Stimulated activated CD8-positive, alpha-beta memory T cell treated with anti-CD3 and anti-CD28 coated beads, Interleukin-4, amount 100 ng/mL, for 4 hours (primary cell): ENCODE results near the gene DOK1.
A peak's percentile ranks its signal among the peaks of the same experiment; 100 is the strongest.

Experiments used
- DNase-seq, 2 donors: peaks; one replicate each; pipeline ENCODE4 v3.0.0-alpha.2; 2020; ENCODE audit warnings: low read depth in 2 of 2, low spot score in 1 of 2

The DOK1 gene

GRCh38 chr2:74525717-74526648, 28.5 kb upstream of the DOK1 start, which contains the start of gene DQX1:
TSS of gene DQX1 (minus strand) at chr2:74526231. CDS start at chr2:74525729, 502 bp downstream.
- no peak for DNase-seq

- no peak for DNase-seq
Observed at GRCh38 chr2:74526649-74527230, 27.8 kb upstream of the DOK1 start.

GRCh38 chr2:74527741-74528140, 26.8 kb upstream of the DOK1 start:
- no peak for DNase-seq

- DNase-seq = peak in 1 of 2 donors; percentile 20
Observed at GRCh38 chr2:74528600-74529356, 25.7 kb upstream of the DOK1 start.

- peak; percentile 57 to 77 for DNase-seq
Observed at GRCh38 chr2:74529357-74530238, 24.9 kb upstream of the DOK1 start, which contains the start of the genes AUP1 and HTRA2. TSS of gene AUP1 (minus strand) at chr2:74529706. CDS start at chr2:74529629, 77 bp downstream. TSS of gene HTRA2 (plus strand) at chr2:74529933. CDS start at chr2:74530007, 74 bp downstream.

GRCh38 chr2:74530239-74531187, 24.0 kb upstream of the DOK1 start:
- no peak for DNase-seq

GRCh38 chr2:74531666-74532065, 22.9 kb upstream of the DOK1 start:
- DNase-seq = no peak

GRCh38 chr2:74532222-74532621, 22.3 kb upstream of the DOK1 start:
- DNase-seq = no peak

GRCh38 chr2:74533464-74533863, 21.1 kb upstream of the DOK1 start:
- no peak for DNase-seq

- DNase-seq = no peak
Observed at GRCh38 chr2:74534411-74534810, 20.1 kb upstream of the DOK1 start.

GRCh38 chr2:74535440-74535965, 19.0 kb upstream of the DOK1 start:
- no peak for DNase-seq

- DNase-seq = no peak
Observed at GRCh38 chr2:74536166-74536950, 18.2 kb upstream of the DOK1 start.

GRCh38 chr2:74537140-74537539, 17.4 kb upstream of the DOK1 start:
- DNase-seq = no peak

GRCh38 chr2:74538881-74539339, 15.6 kb upstream of the DOK1 start:
- no peak for DNase-seq

- DNase-seq = no peak
Observed at GRCh38 chr2:74540291-74540690, 14.2 kb upstream of the DOK1 start.

GRCh38 chr2:74542978-74543377, 11.5 kb upstream of the DOK1 start:
- no peak for DNase-seq

- DNase-seq = no peak
Observed at GRCh38 chr2:74544634-74545033, 9.9 kb upstream of the DOK1 start.

GRCh38 chr2:74546004-74546403, 8.5 kb upstream of the DOK1 start:
- no peak for DNase-seq
